WTC11 (cell line): ENCODE results near the gene TCHP.

Source experiments
- ATF2 ChIP-seq: sonication (generic); formaldehyde crosslinking; IDR thresholded peaks from 2 replicates; pipeline ENCODE4 v1.8.1; 2022; ENCODE audit warnings: low read depth, missing genetic modification reagents, borderline replicate concordance
- ATF6 ChIP-seq: sonication (generic); formaldehyde crosslinking; IDR thresholded peaks from 2 replicates; pipeline ENCODE4 v1.8.1; 2023; ENCODE audit warnings: mild to moderate bottlenecking, missing genetic modification reagents
- CDX4 ChIP-seq: fragments of 250-450 bp; sonication (Bioruptor Pico); IDR thresholded peaks from 2 replicates; pipeline ENCODE4 v1.9.0; 2021; ENCODE audit warnings: moderate library complexity, mild to moderate bottlenecking, inconsistent platforms, borderline replicate concordance
- CREB1 ChIP-seq: sonication (generic); formaldehyde crosslinking; IDR thresholded peaks from 2 replicates; pipeline ENCODE4 v1.8.0; 2023; ENCODE audit warnings: mild to moderate bottlenecking, missing genetic modification reagents
- CTCF ChIP-seq: fragments of 200-600 bp; IDR thresholded peaks from 2 replicates; pipeline ENCODE4 v1.8.0; 2022; ENCODE audit warnings: antibody characterized with exemption
- E2F5 ChIP-seq: sonication (generic); formaldehyde crosslinking; IDR thresholded peaks from 2 replicates; pipeline ENCODE4 v1.8.1; 2022; ENCODE audit warnings: mild to moderate bottlenecking, moderate library complexity, missing genetic modification reagents
- ETV6 ChIP-seq: sonication (generic); formaldehyde crosslinking; IDR thresholded peaks from 2 replicates; pipeline ENCODE4 v1.8.1; 2022; ENCODE audit warnings: mild to moderate bottlenecking, missing genetic modification reagents
- MAX ChIP-seq: sonication (generic); formaldehyde crosslinking; IDR thresholded peaks from 2 replicates; pipeline ENCODE4 v1.8.0; 2022; ENCODE audit warnings: mild to moderate bottlenecking, missing genetic modification reagents
- NFE2L1 ChIP-seq: sonication (generic); formaldehyde crosslinking; IDR thresholded peaks from 2 replicates; pipeline ENCODE4 v1.8.1; 2023; ENCODE audit warnings: missing genetic modification reagents
- NR2C2 ChIP-seq: sonication (generic); formaldehyde crosslinking; IDR thresholded peaks from 2 replicates; pipeline ENCODE4 v1.8.0; 2022; ENCODE audit warnings: mild to moderate bottlenecking, missing genetic modification reagents
- SP1 ChIP-seq: sonication (generic); formaldehyde crosslinking; conservative IDR thresholded peaks from 2 replicates; pipeline ENCODE4 v1.8.1; 2022; ENCODE audit warnings: missing genetic modification reagents
- STAT6 ChIP-seq: sonication (generic); formaldehyde crosslinking; conservative IDR thresholded peaks from 2 replicates; pipeline ENCODE4 v1.8.1; 2023; ENCODE audit warnings: mild to moderate bottlenecking, low read depth, missing genetic modification reagents, moderate library complexity

GRCh38 chr12:109858764-109859163 is 41.3 kb upstream of the TCHP start:
- TF ChIP-seq CTCF (no peak), CDX4 (CRISPR knock-in tag) (no peak), CREB1 (CRISPR knock-in tag) (no peak), ETV6 (CRISPR knock-in tag) (no peak), SP1 (CRISPR knock-in tag) (no peak), ATF6 (no peak), STAT6 (CRISPR knock-in tag) (no peak), NFE2L1 (CRISPR knock-in tag) (no peak), ATF2 (no peak), NR2C2 (CRISPR knock-in tag) (no peak), MAX (CRISPR knock-in tag) (no peak), E2F5 (no peak)
